Measurements from ENCODE around the gene GOLGB1.

GOLGB1 gene

GRCh38 chr3:121642601-121643314 lies 106.8 kb downstream of the GOLGB1 start:
- Histone ChIP-seq H3K27ac (ENCODE audit: low read depth in 2 of 2, low read length in 2 of 2) (no peak overlapping the region), H3K9ac (ENCODE audit: low read depth in 1 of 2, low read length in 2 of 2) (no peak overlapping the region), H3K36me3 (ENCODE audit: control insufficient read depth in 2 of 2, insufficient read depth in 2 of 2, low read length in 2 of 2) (peaks cover 5 to 28% of the 10 kb centered on the region in 2 donors), H3K9me3 (ENCODE audit: control insufficient read depth in 2 of 2, low read length in 2 of 2) (no peaks in the 10 kb centered on the region), H3K4me1 (ENCODE audit: control insufficient read depth in 2 of 2, insufficient read depth in 2 of 2, low read length in 2 of 2) (no peaks in the 10 kb centered on the region), H3K4me3 (ENCODE audit: low read length in 2 of 2) (no peak overlapping the region), H3K27me3 (ENCODE audit: control insufficient read depth in 2 of 2, insufficient read depth in 2 of 2, low read length in 2 of 2) (no peaks in the 10 kb centered on the region)

GRCh38 chr3:121641127-121641526 lies 108.4 kb downstream of the GOLGB1 start:
- no peak overlapping the region for H3K27ac ChIP-seq (ENCODE audit: low read depth in 2 of 2, low read length in 2 of 2)
- no peaks in the 10 kb centered on the region for H3K9me3 ChIP-seq (ENCODE audit: control insufficient read depth in 2 of 2, low read length in 2 of 2)
- no peak overlapping the region for H3K4me3 ChIP-seq (ENCODE audit: low read length in 2 of 2)
- H3K27me3 ChIP-seq (ENCODE audit: control insufficient read depth in 2 of 2, insufficient read depth in 2 of 2, low read length in 2 of 2): no peaks in the 10 kb centered on the region
- H3K9ac ChIP-seq (ENCODE audit: low read depth in 1 of 2, low read length in 2 of 2): no peak overlapping the region
- peaks cover 10 to 32% of the 10 kb centered on the region in 2 donors for H3K36me3 ChIP-seq (ENCODE audit: control insufficient read depth in 2 of 2, insufficient read depth in 2 of 2, low read length in 2 of 2)
- no peaks in the 10 kb centered on the region for H3K4me1 ChIP-seq (ENCODE audit: control insufficient read depth in 2 of 2, insufficient read depth in 2 of 2, low read length in 2 of 2)

GRCh38 chr3:121637922-121638321 lies 111.6 kb downstream of the GOLGB1 start:
- Histone ChIP-seq H3K4me1 (ENCODE audit: control insufficient read depth in 2 of 2, insufficient read depth in 2 of 2, low read length in 2 of 2) (no peaks in the 10 kb centered on the region), H3K36me3 (ENCODE audit: control insufficient read depth in 2 of 2, insufficient read depth in 2 of 2, low read length in 2 of 2) (peaks cover 5 to 30% of the 10 kb centered on the region in 2 donors), H3K9me3 (ENCODE audit: control insufficient read depth in 2 of 2, low read length in 2 of 2) (no peaks in the 10 kb centered on the region), H3K4me3 (ENCODE audit: low read length in 2 of 2) (no peak overlapping the region), H3K9ac (ENCODE audit: low read depth in 1 of 2, low read length in 2 of 2) (no peak overlapping the region), H3K27ac (ENCODE audit: low read depth in 2 of 2, low read length in 2 of 2) (no peak overlapping the region), H3K27me3 (ENCODE audit: control insufficient read depth in 2 of 2, insufficient read depth in 2 of 2, low read length in 2 of 2) (no peaks in the 10 kb centered on the region)

- Histone ChIP-seq H3K9me3 (ENCODE audit: control insufficient read depth in 2 of 2, low read length in 2 of 2) (no peaks in the 10 kb centered on the region), H3K4me3 (ENCODE audit: low read length in 2 of 2) (no peak overlapping the region), H3K4me1 (ENCODE audit: control insufficient read depth in 2 of 2, insufficient read depth in 2 of 2, low read length in 2 of 2) (no peaks in the 10 kb centered on the region), H3K36me3 (ENCODE audit: control insufficient read depth in 2 of 2, insufficient read depth in 2 of 2, low read length in 2 of 2) (peaks cover 0 to 14% of the 10 kb centered on the region in 2 donors), H3K27me3 (ENCODE audit: control insufficient read depth in 2 of 2, insufficient read depth in 2 of 2, low read length in 2 of 2) (no peaks in the 10 kb centered on the region), H3K9ac (ENCODE audit: low read depth in 1 of 2, low read length in 2 of 2) (no peak overlapping the region), H3K27ac (ENCODE audit: low read depth in 2 of 2, low read length in 2 of 2) (no peak overlapping the region)
Measured at GRCh38 chr3:121630355-121630754, 119.2 kb downstream of the GOLGB1 start.

- Histone ChIP-seq H3K27ac (ENCODE audit: low read depth in 2 of 2, low read length in 2 of 2) (no peak overlapping the region), H3K9me3 (ENCODE audit: control insufficient read depth in 2 of 2, low read length in 2 of 2) (no peaks in the 10 kb centered on the region), H3K9ac (ENCODE audit: low read depth in 1 of 2, low read length in 2 of 2) (no peak overlapping the region), H3K36me3 (ENCODE audit: control insufficient read depth in 2 of 2, insufficient read depth in 2 of 2, low read length in 2 of 2) (peaks cover 0 to 14% of the 10 kb centered on the region in 2 donors), H3K27me3 (ENCODE audit: control insufficient read depth in 2 of 2, insufficient read depth in 2 of 2, low read length in 2 of 2) (no peaks in the 10 kb centered on the region), H3K4me3 (ENCODE audit: low read length in 2 of 2) (no peak overlapping the region), H3K4me1 (ENCODE audit: control insufficient read depth in 2 of 2, insufficient read depth in 2 of 2, low read length in 2 of 2) (no peaks in the 10 kb centered on the region)
Measured at GRCh38 chr3:121629601-121630000, 119.9 kb downstream of the GOLGB1 start.

- Histone ChIP-seq H3K4me3 (ENCODE audit: low read length in 2 of 2) (no peak overlapping the region), H3K36me3 (ENCODE audit: control insufficient read depth in 2 of 2, insufficient read depth in 2 of 2, low read length in 2 of 2) (peaks cover 0 to 3% of the 10 kb centered on the region in 2 donors), H3K9me3 (ENCODE audit: control insufficient read depth in 2 of 2, low read length in 2 of 2) (no peaks in the 10 kb centered on the region), H3K4me1 (ENCODE audit: control insufficient read depth in 2 of 2, insufficient read depth in 2 of 2, low read length in 2 of 2) (no peaks in the 10 kb centered on the region), H3K9ac (ENCODE audit: low read depth in 1 of 2, low read length in 2 of 2) (no peak overlapping the region), H3K27ac (ENCODE audit: low read depth in 2 of 2, low read length in 2 of 2) (no peak overlapping the region), H3K27me3 (ENCODE audit: control insufficient read depth in 2 of 2, insufficient read depth in 2 of 2, low read length in 2 of 2) (no peaks in the 10 kb centered on the region)
Measured at GRCh38 chr3:121627622-121628021, 121.9 kb downstream of the GOLGB1 start.

- Histone ChIP-seq H3K4me1 (ENCODE audit: control insufficient read depth in 2 of 2, insufficient read depth in 2 of 2, low read length in 2 of 2) (no peaks in the 10 kb centered on the region), H3K4me3 (ENCODE audit: low read length in 2 of 2) (no peak overlapping the region), H3K9ac (ENCODE audit: low read depth in 1 of 2, low read length in 2 of 2) (no peak overlapping the region), H3K27me3 (ENCODE audit: control insufficient read depth in 2 of 2, insufficient read depth in 2 of 2, low read length in 2 of 2) (no peaks in the 10 kb centered on the region), H3K27ac (ENCODE audit: low read depth in 2 of 2, low read length in 2 of 2) (no peak overlapping the region), H3K36me3 (ENCODE audit: control insufficient read depth in 2 of 2, insufficient read depth in 2 of 2, low read length in 2 of 2) (peaks cover 0 to 3% of the 10 kb centered on the region in 2 donors), H3K9me3 (ENCODE audit: control insufficient read depth in 2 of 2, low read length in 2 of 2) (no peaks in the 10 kb centered on the region)
Measured at GRCh38 chr3:121627211-121627610, 122.3 kb downstream of the GOLGB1 start.

- Histone ChIP-seq H3K27me3 (ENCODE audit: control insufficient read depth in 2 of 2, insufficient read depth in 2 of 2, low read length in 2 of 2) (no peaks in the 10 kb centered on the region), H3K9me3 (ENCODE audit: control insufficient read depth in 2 of 2, low read length in 2 of 2) (no peaks in the 10 kb centered on the region), H3K4me3 (ENCODE audit: low read length in 2 of 2) (no peak overlapping the region), H3K27ac (ENCODE audit: low read depth in 2 of 2, low read length in 2 of 2) (no peak overlapping the region), H3K36me3 (ENCODE audit: control insufficient read depth in 2 of 2, insufficient read depth in 2 of 2, low read length in 2 of 2) (peaks cover 0 to 2% of the 10 kb centered on the region in 2 donors), H3K9ac (ENCODE audit: low read depth in 1 of 2, low read length in 2 of 2) (no peak overlapping the region), H3K4me1 (ENCODE audit: control insufficient read depth in 2 of 2, insufficient read depth in 2 of 2, low read length in 2 of 2) (no peaks in the 10 kb centered on the region)
Measured at GRCh38 chr3:121626495-121626894, 123.0 kb downstream of the GOLGB1 start.

- no peaks in the 10 kb centered on the region for H3K9me3 ChIP-seq (ENCODE audit: control insufficient read depth in 2 of 2, low read length in 2 of 2)
- H3K27me3 ChIP-seq (ENCODE audit: control insufficient read depth in 2 of 2, insufficient read depth in 2 of 2, low read length in 2 of 2): no peaks in the 10 kb centered on the region
- no peaks in the 10 kb centered on the region for H3K4me1 ChIP-seq (ENCODE audit: control insufficient read depth in 2 of 2, insufficient read depth in 2 of 2, low read length in 2 of 2)
- no peak overlapping the region for H3K27ac ChIP-seq (ENCODE audit: low read depth in 2 of 2, low read length in 2 of 2)
- H3K9ac ChIP-seq (ENCODE audit: low read depth in 1 of 2, low read length in 2 of 2): no peak overlapping the region
- H3K4me3 ChIP-seq (ENCODE audit: low read length in 2 of 2): no peak overlapping the region
- no peaks in the 10 kb centered on the region for H3K36me3 ChIP-seq (ENCODE audit: control insufficient read depth in 2 of 2, insufficient read depth in 2 of 2, low read length in 2 of 2)
Measured at GRCh38 chr3:121624147-121624899, 125.2 kb downstream of the GOLGB1 start.

GRCh38 chr3:121621491-121621890 lies 128.1 kb downstream of the GOLGB1 start:
- no peak overlapping the region for H3K27ac ChIP-seq (ENCODE audit: low read depth in 2 of 2, low read length in 2 of 2)
- no peaks in the 10 kb centered on the region for H3K36me3 ChIP-seq (ENCODE audit: control insufficient read depth in 2 of 2, insufficient read depth in 2 of 2, low read length in 2 of 2)
- H3K9me3 ChIP-seq (ENCODE audit: control insufficient read depth in 2 of 2, low read length in 2 of 2): no peaks in the 10 kb centered on the region
- no peak overlapping the region for H3K4me3 ChIP-seq (ENCODE audit: low read length in 2 of 2)
- H3K9ac ChIP-seq (ENCODE audit: low read depth in 1 of 2, low read length in 2 of 2): no peak overlapping the region
- H3K27me3 ChIP-seq (ENCODE audit: control insufficient read depth in 2 of 2, insufficient read depth in 2 of 2, low read length in 2 of 2): no peaks in the 10 kb centered on the region
- H3K4me1 ChIP-seq (ENCODE audit: control insufficient read depth in 2 of 2, insufficient read depth in 2 of 2, low read length in 2 of 2): no peaks in the 10 kb centered on the region

All from mucosa of rectum (tissue), 2 donors.